ENCODE data around the gene HRH4. TPM values are rescaled to one million over a fixed set of nuclear protein-coding genes. Genes with fewer than 3 reads are reported as not detected.

The HRH4 gene
- total and polyA plus RNA-seq, 2 of the 13 experiments (the other 11 are each of a cell fraction or from before 2014, with no cell fraction given) = not detected

DNA sequence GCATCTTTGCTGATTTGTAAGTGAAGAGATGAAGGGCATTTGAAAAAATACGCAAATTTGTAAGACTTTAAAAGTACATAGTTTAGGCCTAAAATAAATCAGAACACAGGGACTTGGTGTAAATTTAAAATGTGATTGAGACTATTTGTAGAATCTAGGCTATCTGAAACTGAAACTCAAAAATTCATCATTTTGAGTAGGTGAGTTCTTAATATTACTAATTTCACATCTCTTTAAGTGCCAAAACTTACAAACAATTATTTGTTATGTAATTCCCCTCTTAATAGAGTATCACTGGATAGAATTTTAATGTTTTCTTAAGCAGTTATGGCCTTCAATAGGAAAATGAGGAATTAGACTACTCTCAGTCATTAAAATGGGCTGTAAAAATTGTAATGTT, 14.0 kb upstream of the HRH4 start:
- H3K9ac ChIP-seq (ENCODE audit: insufficient read depth, low read depth, low read length) = no peak overlapping the region
- BruUV-seq (replicated peaks) = no TSS peak
- intact Hi-C loops (cut with micrococcal nuclease; ENCODE audit: unreplicated experiment) = no loop called here
- FAIRE-seq = no peak
- no peak for ATAC-seq
- H2AFZ ChIP-seq (ENCODE audit: low read length) = no peak overlapping the region
- 50% methylated on average over 1 of the region's 1 CpG for WGBS (ENCODE audit: low lambda C conversion rate)
- H4K20me1 ChIP-seq (ENCODE audit: insufficient read depth, low read length) = no peaks in the 10 kb centered on the region
- H3K4me2 ChIP-seq (ENCODE audit: low read depth, low read length) = no peak overlapping the region
- peaks cover 0 to 5% of the 10 kb centered on the region in 2 experiments; a peak in 1 of 5 replicates for H3K36me3 ChIP-seq (replicated peaks in 1 of 2; ENCODE audit: control insufficient read depth in 1 of 2, insufficient read depth in 2 of 2, low read length in 2 of 2)
- H3K9me3 ChIP-seq (ENCODE audit: low read length) = no peaks in the 10 kb centered on the region
- no peak overlapping the region for H3K4me3 ChIP-seq (replicated peaks in 1 of 3; ENCODE audit: insufficient read depth in 1 of 3, low read depth in 2 of 3, low read length in 3 of 3)
- ChIA-PET POLR2A (no interaction called here), CTCF (ENCODE audit: low intra/inter-chr PET ratio, low total read pairs) (no interaction called here)
- no peak overlapping the region for H3K27ac ChIP-seq (ENCODE audit: extremely low read length, insufficient read depth, low read length)
- no peak for DNase-seq (ENCODE audit: low spot score)
- no peaks in the 10 kb centered on the region for H3K27me3 ChIP-seq (ENCODE audit: control insufficient read depth in 1 of 2, insufficient read depth in 2 of 2, low read length in 2 of 2)
- in situ Hi-C loops (cut with HindIII; ENCODE audit: extremely low pct_ligation_motif_present, low pct_unique_long_range_greater_than_20kb) = no loop called here
- H3K4me1 ChIP-seq (ENCODE audit: insufficient read depth, low read length) = no peaks in the 10 kb centered on the region
- H3K79me2 ChIP-seq (ENCODE audit: insufficient read depth, low read length) = no peaks in the 10 kb centered on the region
- TF ChIP-seq MXD4 (CRISPR knock-in tag; IDR thresholded peaks at IDR 0.05) (no peak), RELA (CRISPR knock-in tag; IDR thresholded peaks at IDR 0.05) (no peak), CBX1 (IDR thresholded peaks at IDR 0.05; ENCODE audit: low read depth) (no peak), ZNF639 (CRISPR knock-in tag; conservative IDR thresholded peaks at IDR 0.05) (no peak), ZNF749 (CRISPR knock-in tag; IDR thresholded peaks at IDR 0.05; ENCODE audit: borderline replicate concordance) (no peak), KLF15 (CRISPR knock-in tag; IDR thresholded peaks at IDR 0.05; ENCODE audit: borderline replicate concordance) (no peak), CBX5 (CRISPR knock-in tag; IDR thresholded peaks at IDR 0.05; ENCODE audit: borderline replicate concordance) (no peak)

DNA sequence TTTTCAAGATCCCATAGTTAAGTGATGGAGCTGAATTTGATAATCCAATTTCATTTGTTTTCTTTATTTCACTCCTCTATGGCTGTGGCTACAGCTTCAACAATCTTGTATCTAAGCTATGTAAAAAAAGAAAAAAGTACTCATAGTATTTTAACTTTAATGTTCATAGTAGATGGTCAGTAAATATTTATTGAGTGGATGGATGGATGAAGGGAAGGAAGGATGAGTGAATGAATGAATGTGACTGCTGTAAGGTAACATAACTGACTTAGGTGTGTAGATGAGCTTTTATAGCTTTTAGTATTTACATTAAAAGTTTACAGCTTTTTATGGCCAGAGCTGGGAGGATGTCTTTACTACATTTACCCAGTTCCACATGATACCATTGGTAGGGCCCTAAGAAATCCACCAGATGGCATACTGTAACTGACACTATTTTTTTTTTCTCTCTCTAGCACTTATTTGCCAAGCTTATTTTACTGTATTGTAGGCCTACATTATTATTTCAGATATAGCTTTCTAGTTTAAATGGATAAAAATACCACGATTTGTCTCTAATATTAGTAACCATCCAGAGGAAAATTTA, 13.4 kb upstream of the HRH4 start:
- intact Hi-C loops (cut with micrococcal nuclease; ENCODE audit: unreplicated experiment) (no loop called here), in situ Hi-C loops (cut with HindIII; ENCODE audit: extremely low pct_ligation_motif_present, low pct_unique_long_range_greater_than_20kb) (no loop called here)
- TF ChIP-seq, protein P1, sequence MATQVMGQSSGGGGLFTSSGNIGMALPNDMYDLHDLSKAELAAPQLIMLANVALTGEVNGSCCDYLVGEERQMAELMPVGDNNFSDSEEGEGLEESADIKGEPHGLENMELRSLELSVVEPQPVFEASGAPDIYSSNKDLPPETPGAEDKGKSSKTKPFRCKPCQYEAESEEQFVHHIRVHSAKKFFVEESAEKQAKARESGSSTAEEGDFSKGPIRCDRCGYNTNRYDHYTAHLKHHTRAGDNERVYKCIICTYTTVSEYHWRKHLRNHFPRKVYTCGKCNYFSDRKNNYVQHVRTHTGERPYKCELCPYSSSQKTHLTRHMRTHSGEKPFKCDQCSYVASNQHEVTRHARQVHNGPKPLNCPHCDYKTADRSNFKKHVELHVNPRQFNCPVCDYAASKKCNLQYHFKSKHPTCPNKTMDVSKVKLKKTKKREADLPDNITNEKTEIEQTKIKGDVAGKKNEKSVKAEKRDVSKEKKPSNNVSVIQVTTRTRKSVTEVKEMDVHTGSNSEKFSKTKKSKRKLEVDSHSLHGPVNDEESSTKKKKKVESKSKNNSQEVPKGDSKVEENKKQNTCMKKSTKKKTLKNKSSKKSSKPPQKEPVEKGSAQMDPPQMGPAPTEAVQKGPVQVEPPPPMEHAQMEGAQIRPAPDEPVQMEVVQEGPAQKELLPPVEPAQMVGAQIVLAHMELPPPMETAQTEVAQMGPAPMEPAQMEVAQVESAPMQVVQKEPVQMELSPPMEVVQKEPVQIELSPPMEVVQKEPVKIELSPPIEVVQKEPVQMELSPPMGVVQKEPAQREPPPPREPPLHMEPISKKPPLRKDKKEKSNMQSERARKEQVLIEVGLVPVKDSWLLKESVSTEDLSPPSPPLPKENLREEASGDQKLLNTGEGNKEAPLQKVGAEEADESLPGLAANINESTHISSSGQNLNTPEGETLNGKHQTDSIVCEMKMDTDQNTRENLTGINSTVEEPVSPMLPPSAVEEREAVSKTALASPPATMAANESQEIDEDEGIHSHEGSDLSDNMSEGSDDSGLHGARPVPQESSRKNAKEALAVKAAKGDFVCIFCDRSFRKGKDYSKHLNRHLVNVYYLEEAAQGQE (IDR thresholded peaks at IDR 0.05; ENCODE audit: borderline replicate concordance in 1 of 2, low read depth in 1 of 2, low read length in 2 of 2) = no peak
- no peak for TF ChIP-seq TEF (CRISPR knock-in tag; IDR thresholded peaks at IDR 0.05)
- TF ChIP-seq ZNF547 (CRISPR knock-in tag; IDR thresholded peaks at IDR 0.05) = no peak
- TF ChIP-seq ZNF768 (CRISPR knock-in tag; IDR thresholded peaks at IDR 0.05) = no peak
- H3K4me1 ChIP-seq (ENCODE audit: insufficient read depth, low read length) = no peaks in the 10 kb centered on the region
- WGBS (ENCODE audit: low lambda C conversion rate) = 28% methylated on average over 1 of the region's 1 CpG
- ChIA-PET POLR2A (no interaction called here), CTCF (ENCODE audit: low intra/inter-chr PET ratio, low total read pairs) (no interaction called here)
- no peak overlapping the region for H3K9ac ChIP-seq (ENCODE audit: insufficient read depth, low read depth, low read length)
- ATAC-seq (no peak), FAIRE-seq (no peak), DNase-seq (ENCODE audit: low spot score) (no peak)
- H2AFZ ChIP-seq (ENCODE audit: low read length) = no peak overlapping the region
- no peak overlapping the region for H3K27ac ChIP-seq (ENCODE audit: extremely low read length, insufficient read depth, low read length)
- H3K4me3 ChIP-seq (replicated peaks in 1 of 3; ENCODE audit: insufficient read depth in 1 of 3, low read depth in 2 of 3, low read length in 3 of 3) = no peak overlapping the region
- no peaks in the 10 kb centered on the region for H3K27me3 ChIP-seq (ENCODE audit: control insufficient read depth in 1 of 2, insufficient read depth in 2 of 2, low read length in 2 of 2)
- no peak overlapping the region for H3K4me2 ChIP-seq (ENCODE audit: low read depth, low read length)
- no peaks in the 10 kb centered on the region for H3K79me2 ChIP-seq (ENCODE audit: insufficient read depth, low read length)
- peaks cover 0 to 5% of the 10 kb centered on the region in 2 experiments; a peak in 1 of 5 replicates for H3K36me3 ChIP-seq (replicated peaks in 1 of 2; ENCODE audit: control insufficient read depth in 1 of 2, insufficient read depth in 2 of 2, low read length in 2 of 2)
- H4K20me1 ChIP-seq (ENCODE audit: insufficient read depth, low read length) = no peaks in the 10 kb centered on the region
- no peaks in the 10 kb centered on the region for H3K9me3 ChIP-seq (ENCODE audit: low read length)
- no TSS peak for BruUV-seq (replicated peaks)
